GM21786 (cell line): Measurements from ENCODE around the gene KRT12.
A peak's percentile ranks its signal among the peaks of the same experiment; 100 is the strongest.
"Not testable (repeated sequence)": the region's sequence is repeated elsewhere in the genome, so short reads cannot be mapped to it uniquely, and the experiment has no call there.

ENCODE experiments used
- ATAC-seq: cut with Tn5 transposase; IDR thresholded peaks from one replicate; pipeline ENCODE4 v1.9.1; 2021; ENCODE audit not compliant: unreplicated experiment

KRT12 gene

DNA sequence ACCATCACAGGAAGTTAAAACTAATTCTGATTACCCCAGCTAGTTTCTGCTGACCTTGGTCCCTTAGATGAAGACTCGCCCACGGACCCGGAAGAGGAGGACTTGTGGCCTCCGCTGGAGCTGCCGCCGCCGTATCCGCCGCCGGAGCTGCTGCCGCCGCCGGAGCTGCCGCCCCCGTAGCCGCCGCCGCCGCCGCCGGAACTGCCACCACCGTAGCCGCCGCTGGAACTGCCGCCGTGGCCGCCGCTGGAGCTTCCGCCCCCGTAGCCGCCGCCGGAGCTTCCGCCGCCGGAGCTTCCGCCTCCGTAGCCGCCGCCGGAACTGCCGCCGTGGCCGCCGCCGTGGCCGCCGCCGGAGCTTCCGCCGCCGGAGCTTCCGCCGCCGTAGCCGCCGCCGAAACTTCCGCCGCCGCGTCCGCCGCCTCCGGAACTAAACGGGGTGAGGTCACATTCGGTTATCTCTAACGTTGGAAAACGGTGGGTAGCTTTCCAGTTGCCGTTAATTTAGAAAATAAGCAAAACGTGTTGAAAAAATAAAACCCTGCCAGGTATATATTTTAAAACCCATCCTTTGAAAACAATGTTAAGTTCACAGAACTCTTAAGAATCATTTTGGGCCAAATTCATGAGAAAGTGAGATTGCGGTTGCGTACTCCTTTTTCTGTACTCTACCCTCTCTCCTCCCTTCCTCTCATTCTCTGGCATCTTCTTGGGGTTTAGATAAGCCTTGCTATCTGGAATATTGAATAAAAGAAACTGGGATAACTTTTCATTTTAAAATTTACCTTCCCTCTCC lies 48.1 kb downstream of the KRT12 start:
- peak; percentile 81 for ATAC-seq

DNA sequence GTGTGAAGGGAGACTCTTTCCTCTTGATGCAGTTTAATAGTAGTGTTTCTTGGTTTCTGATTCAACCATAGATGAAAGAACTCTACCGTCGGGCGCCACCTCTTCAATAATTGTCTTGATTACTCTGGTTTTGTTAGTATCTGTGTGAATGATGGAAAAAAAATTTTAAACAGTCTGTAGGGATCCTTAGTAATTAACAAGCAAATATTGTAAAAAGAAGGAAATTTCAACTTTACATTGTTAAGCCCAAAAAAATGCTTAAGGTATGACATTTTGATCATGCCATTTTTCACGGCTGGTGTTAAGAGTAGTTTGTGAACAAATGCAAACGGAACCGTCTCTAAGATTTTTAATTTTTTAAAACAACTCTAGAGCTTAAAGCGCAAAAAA lies 48.7 kb downstream of the KRT12 start:
- no peak for ATAC-seq

DNA sequence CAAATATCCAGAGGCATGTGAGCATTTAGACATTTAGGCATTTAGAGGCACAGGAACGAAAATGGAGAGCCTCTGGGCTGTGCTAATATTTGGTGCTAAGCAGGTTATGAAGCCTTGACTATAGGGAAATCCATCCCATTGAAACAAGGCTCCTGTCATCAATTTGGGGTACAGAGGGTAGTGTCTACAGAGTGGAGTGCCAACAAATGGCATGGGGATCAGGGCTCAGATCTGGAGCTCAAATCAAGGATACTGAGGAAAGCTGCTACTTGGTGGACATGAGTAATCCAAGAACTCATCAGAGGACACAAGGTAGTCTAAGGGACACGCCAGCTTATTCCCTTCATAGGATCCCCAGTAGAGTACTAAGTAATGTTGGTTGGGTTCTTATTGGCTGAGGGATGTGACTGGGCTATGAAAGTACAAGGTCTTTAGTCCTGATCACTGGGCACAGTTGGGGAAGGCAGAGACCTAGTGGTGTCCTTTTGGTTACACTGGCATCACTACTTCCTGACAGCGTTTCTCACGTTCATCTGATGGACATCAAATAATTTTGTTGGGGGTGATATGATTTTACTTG lies 49.8 kb downstream of the KRT12 start:
- ATAC-seq = no peak

DNA sequence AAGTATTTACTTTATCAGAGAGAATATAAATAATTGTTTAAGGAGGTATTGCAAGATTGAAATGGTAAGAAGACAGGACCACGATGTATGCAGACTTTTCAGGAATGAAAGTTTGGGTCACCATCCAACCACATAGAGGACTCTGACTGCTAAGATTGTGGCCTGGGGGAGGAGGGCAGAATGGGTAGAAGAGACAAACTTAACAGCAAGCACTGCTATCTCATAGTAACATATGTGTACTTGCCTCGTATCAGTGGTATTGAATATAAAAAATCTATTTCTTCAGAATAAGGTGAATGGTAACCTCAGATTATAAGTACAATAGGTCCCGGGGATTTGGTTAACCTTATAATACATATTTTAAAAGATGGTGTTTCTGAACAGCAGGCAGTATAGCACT lies 50.5 kb downstream of the KRT12 start:
- no peak for ATAC-seq

DNA sequence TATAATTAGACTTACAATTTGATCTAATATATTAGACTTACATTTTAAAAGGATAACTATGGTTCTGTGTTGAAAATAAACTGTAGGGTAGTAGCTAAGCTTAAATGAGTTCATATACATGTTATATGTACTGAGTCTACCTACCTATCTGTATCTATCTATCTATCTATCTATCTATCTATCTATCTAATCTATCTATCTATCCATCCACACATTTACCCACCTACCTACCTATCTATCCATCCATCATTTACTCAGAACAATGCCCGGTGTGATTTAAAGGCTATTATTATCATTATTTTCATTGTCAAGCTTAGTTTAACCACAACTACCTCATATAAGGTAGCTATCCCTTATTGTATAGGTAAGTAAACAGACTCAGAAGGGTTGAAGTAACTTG lies 51.6 kb downstream of the KRT12 start:
- ATAC-seq = no peak

DNA sequence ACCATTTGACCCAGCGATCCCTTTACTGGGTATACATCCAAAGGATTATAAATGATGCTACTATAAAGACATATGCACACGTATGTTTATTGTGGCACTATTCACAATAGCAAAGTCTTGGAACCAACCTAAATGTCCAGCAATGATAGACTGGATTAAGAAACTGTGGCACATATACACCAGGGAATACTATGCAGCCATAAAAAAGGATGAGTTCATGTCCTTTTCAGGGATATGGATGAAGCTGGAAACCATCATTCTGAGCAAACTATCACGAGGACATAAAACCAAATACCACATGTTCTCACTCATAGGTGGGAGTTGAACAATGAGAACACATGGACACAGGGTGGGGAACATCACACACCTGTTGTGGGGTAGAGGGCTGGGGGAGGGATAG lies 52.4 kb downstream of the KRT12 start:
- not testable (repeated sequence) for ATAC-seq

DNA sequence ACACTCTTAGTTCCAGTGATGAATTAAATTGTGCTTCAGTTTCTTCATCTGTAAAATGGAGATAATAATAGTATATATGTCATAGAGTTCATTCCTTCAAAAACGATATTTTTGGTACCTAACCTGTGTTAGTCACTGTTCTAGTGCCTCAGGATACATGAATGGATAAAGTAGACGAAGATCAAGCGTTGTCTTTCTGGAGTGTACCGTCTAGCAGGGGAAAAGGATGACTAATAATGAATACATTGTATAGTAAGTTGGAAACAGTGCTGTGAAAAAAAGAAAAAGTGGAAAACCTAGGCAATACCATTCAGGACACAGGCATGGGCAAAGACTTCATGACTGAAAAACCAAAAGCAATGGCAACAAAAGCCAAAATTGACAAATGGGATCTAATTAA lies 53.2 kb downstream of the KRT12 start:
- ATAC-seq = no peak

DNA sequence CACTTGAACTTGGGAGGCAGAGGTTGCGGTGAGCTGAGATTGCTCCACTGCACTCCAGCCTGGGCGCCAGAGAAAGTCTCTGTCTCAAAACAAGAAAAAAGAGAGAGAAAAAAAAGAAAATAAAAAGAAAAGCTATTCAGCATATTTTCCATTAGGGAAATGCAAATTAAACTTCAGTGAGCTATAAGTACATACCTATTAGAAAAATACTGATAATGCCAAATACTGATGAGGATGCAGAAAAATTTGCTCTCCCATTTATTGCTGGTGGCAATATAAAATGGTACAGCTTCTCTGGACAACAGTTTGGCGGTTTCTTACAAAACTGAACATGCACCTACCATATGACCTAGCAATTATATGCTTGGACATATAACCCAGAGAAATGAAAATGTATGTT lies 54.4 kb downstream of the KRT12 start:
- no peak for ATAC-seq
